Measurements from ENCODE around the gene APLN.

- TF ChIP-seq POLR2A (IDR thresholded peaks at IDR 0.05) (no peak), POLR2AphosphoS5 (IDR thresholded peaks at IDR 0.05) (no peak)
- TF ChIP-seq, protein P1, sequence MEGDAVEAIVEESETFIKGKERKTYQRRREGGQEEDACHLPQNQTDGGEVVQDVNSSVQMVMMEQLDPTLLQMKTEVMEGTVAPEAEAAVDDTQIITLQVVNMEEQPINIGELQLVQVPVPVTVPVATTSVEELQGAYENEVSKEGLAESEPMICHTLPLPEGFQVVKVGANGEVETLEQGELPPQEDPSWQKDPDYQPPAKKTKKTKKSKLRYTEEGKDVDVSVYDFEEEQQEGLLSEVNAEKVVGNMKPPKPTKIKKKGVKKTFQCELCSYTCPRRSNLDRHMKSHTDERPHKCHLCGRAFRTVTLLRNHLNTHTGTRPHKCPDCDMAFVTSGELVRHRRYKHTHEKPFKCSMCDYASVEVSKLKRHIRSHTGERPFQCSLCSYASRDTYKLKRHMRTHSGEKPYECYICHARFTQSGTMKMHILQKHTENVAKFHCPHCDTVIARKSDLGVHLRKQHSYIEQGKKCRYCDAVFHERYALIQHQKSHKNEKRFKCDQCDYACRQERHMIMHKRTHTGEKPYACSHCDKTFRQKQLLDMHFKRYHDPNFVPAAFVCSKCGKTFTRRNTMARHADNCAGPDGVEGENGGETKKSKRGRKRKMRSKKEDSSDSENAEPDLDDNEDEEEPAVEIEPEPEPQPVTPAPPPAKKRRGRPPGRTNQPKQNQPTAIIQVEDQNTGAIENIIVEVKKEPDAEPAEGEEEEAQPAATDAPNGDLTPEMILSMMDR (IDR thresholded peaks at IDR 0.05 in 8 of 11, conservative IDR thresholded peaks at IDR 0.05 in 3 of 11): no peak
These were observed 40.1 kb downstream of the APLN start for GRCh38 chrX:129614481-129615255.

Measured in spleen (tissue), 7 donors.